ENCODE measurements around the gene BAD. TPM values are rescaled to one million over a fixed set of nuclear protein-coding genes. Genes with fewer than 3 reads are reported as not detected.
A peak's percentile ranks its signal among the peaks of the same experiment; 100 is the strongest.

Gene BAD
- total and polyA plus RNA-seq, 10 of the 15 experiments (the other 5 are each of a cell fraction or from before 2014, with no cell fraction given), result 1.5 to 67.2 (median 39.6) TPM

DNA sequence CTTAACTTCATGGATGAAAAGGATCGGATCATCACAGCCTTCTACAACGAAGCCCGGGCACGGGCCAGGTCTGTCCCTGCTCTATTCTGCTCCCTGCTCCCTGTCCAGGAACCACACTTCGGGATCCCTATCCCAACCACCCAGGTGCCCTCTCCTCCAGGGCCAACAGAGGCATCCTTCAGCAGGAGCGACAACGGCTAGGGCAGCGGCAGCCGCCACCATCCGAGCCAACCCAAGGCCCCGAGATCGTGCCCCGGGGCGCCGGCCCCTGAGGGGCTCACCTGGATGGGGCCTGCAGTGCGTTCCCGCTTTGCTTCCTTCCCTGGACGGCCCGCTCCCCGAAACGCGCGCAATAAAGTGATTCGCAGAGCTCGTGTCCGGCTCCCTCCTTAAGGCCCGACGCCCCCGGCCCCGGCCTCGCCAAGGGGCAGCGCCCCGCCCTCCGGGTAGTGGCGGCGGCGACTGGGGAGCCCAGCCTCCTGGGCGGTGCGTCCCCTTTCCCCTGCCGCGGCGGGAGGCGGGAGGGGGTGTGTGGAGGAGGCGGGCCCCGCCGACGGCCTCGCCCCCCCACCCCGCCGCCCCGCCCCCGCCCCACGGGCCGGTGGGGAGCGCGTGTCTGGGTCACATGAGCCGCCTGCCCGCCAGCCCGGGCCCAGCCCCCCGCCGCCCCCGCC, 50.4 kb downstream of the BAD start, which contains the start of gene VEGFB (continued):
- TF ChIP-seq WRNIP1 (IDR thresholded peaks at IDR 0.05; ENCODE audit: borderline replicate concordance, low read depth, low read length) (no peak), LARP7 (IDR thresholded peaks at IDR 0.05) (peak; percentile 44; the same call in 1 of the 2 replicates), TARDBP (IDR thresholded peaks at IDR 0.05; ENCODE audit: borderline replicate concordance) (no peak), SIN3A (IDR thresholded peaks at IDR 0.05; ENCODE audit: low read depth, low read length) (no peak), MEF2B (IDR thresholded peaks at IDR 0.05; ENCODE audit: partially characterized antibody, poor library complexity, severe bottlenecking) (no peak), GATAD2B (conservative IDR thresholded peaks at IDR 0.05; ENCODE audit: low read depth) (0 out of 2 replicates have a peak, but pooled peaks have one; percentile 23), ASH2L (IDR thresholded peaks at IDR 0.05; ENCODE audit: borderline replicate concordance, low read depth) (no peak), POLR2AphosphoS2 (IDR thresholded peaks at IDR 0.05; ENCODE audit: low read depth, low read length) (peak; percentile 11; the same call in 1 of the 2 replicates), NR2F1 (conservative IDR thresholded peaks at IDR 0.05) (0 out of 2 replicates have a peak, but pooled peaks have one; percentile 12), RB1 (IDR thresholded peaks at IDR 0.05; ENCODE audit: borderline replicate concordance) (no peak), POLR2A (IDR thresholded peaks at IDR 0.05; ENCODE audit: low read depth, low read length) (peak; percentile 45; the same call in 1 of the 2 replicates), SIX5 (IDR thresholded peaks at IDR 0.05; ENCODE audit: low read depth, low read length, severe bottlenecking) (no peak), ZBED1 (IDR thresholded peaks at IDR 0.05; ENCODE audit: borderline replicate concordance) (no peak), ZBTB4 (CRISPR knock-in tag; IDR thresholded peaks at IDR 0.05) (no peak), DPF2 (IDR thresholded peaks at IDR 0.05) (peak; percentile 18; the same call in 1 of the 2 replicates), RELA (IDR thresholded peaks at IDR 0.05; ENCODE audit: borderline replicate concordance, partially characterized antibody) (no peak), ETV6 (conservative IDR thresholded peaks at IDR 0.05 in 1 of 2, IDR thresholded peaks at IDR 0.05 in 1 of 2; ENCODE audit: borderline replicate concordance in 1 of 2, low read depth in 1 of 2) (no peak), EGR1 (IDR thresholded peaks at IDR 0.05; ENCODE audit: borderline replicate concordance in 1 of 2, low read depth in 2 of 2, low read length in 2 of 2) (peak in 1 of 2 experiments; percentile 54; a peak in 2 of 3 replicates)
- TF ChIP-seq, protein P1, sequence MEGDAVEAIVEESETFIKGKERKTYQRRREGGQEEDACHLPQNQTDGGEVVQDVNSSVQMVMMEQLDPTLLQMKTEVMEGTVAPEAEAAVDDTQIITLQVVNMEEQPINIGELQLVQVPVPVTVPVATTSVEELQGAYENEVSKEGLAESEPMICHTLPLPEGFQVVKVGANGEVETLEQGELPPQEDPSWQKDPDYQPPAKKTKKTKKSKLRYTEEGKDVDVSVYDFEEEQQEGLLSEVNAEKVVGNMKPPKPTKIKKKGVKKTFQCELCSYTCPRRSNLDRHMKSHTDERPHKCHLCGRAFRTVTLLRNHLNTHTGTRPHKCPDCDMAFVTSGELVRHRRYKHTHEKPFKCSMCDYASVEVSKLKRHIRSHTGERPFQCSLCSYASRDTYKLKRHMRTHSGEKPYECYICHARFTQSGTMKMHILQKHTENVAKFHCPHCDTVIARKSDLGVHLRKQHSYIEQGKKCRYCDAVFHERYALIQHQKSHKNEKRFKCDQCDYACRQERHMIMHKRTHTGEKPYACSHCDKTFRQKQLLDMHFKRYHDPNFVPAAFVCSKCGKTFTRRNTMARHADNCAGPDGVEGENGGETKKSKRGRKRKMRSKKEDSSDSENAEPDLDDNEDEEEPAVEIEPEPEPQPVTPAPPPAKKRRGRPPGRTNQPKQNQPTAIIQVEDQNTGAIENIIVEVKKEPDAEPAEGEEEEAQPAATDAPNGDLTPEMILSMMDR (IDR thresholded peaks at IDR 0.05 in 2 of 3, conservative IDR thresholded peaks at IDR 0.05 in 1 of 3; ENCODE audit: control insufficient read depth in 2 of 3, extremely low read depth in 1 of 3, insufficient read depth in 1 of 3, low read depth in 3 of 3, low read length in 3 of 3), result no peak
- TF ChIP-seq, protein P2, sequence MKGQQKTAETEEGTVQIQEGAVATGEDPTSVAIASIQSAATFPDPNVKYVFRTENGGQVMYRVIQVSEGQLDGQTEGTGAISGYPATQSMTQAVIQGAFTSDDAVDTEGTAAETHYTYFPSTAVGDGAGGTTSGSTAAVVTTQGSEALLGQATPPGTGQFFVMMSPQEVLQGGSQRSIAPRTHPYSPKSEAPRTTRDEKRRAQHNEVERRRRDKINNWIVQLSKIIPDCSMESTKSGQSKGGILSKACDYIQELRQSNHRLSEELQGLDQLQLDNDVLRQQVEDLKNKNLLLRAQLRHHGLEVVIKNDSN (IDR thresholded peaks at IDR 0.05; ENCODE audit: borderline replicate concordance, extremely low read length, insufficient read depth, low read depth, low read length), result peak; percentile 24
- TF ChIP-seq, protein P3, sequence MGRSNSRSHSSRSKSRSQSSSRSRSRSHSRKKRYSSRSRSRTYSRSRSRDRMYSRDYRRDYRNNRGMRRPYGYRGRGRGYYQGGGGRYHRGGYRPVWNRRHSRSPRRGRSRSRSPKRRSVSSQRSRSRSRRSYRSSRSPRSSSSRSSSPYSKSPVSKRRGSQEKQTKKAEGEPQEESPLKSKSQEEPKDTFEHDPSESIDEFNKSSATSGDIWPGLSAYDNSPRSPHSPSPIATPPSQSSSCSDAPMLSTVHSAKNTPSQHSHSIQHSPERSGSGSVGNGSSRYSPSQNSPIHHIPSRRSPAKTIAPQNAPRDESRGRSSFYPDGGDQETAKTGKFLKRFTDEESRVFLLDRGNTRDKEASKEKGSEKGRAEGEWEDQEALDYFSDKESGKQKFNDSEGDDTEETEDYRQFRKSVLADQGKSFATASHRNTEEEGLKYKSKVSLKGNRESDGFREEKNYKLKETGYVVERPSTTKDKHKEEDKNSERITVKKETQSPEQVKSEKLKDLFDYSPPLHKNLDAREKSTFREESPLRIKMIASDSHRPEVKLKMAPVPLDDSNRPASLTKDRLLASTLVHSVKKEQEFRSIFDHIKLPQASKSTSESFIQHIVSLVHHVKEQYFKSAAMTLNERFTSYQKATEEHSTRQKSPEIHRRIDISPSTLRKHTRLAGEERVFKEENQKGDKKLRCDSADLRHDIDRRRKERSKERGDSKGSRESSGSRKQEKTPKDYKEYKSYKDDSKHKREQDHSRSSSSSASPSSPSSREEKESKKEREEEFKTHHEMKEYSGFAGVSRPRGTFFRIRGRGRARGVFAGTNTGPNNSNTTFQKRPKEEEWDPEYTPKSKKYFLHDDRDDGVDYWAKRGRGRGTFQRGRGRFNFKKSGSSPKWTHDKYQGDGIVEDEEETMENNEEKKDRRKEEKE (IDR thresholded peaks at IDR 0.05), result no peak
